Tibial artery (tissue), 4 donors: ENCODE results near the gene ACE2.

ENCODE experiments used
- DNase-seq, 2 donors: peaks; one replicate each; pipeline ENCODE4 v3.0.0-alpha.2; 2019
- H3K27ac ChIP-seq, 2 donors: fragments of 200-600 bp; sonication (generic) in 1 of 2; 1 replicate in 1 of 2; 2 replicates in 1 of 2; pipeline ENCODE4 v1.5.1; 2018 to 2019; ENCODE audit warnings: mild to moderate bottlenecking in 1 of 2
- H3K27me3 ChIP-seq, 2 donors: fragments of 200-600 bp; sonication (generic) in 1 of 2; one replicate each; pipeline versions ENCODE4 v1.5.1 to v1.6.0; 2016 to 2019
- H3K36me3 ChIP-seq, 3 donors: fragments of 200-600 bp; sonication (generic) in 2 of 3; one replicate each; pipeline ENCODE4 v1.5.1; 2016 to 2019; ENCODE audit warnings: mild to moderate bottlenecking in 2 of 3
- H3K4me1 ChIP-seq, 4 donors: fragments of 200-600 bp; sonication (generic) in 2 of 4; 1 replicate in 3 of 4; 2 replicates in 1 of 4; pipeline ENCODE4 v1.5.1; 2016 to 2019
- H3K4me3 ChIP-seq, 2 donors: fragments of 200-600 bp; sonication (generic) in 1 of 2; 1 replicate in 1 of 2; 2 replicates in 1 of 2; pipeline ENCODE4 v1.5.1; 2018 to 2019; ENCODE audit warnings: mild to moderate bottlenecking in 2 of 2
- H3K9me3 ChIP-seq, 3 donors: fragments of 200-600 bp; sonication (generic) in 1 of 3; one replicate each; pipeline ENCODE4 v1.5.1; 2016 to 2019
- intact Hi-C: fragments of 100-400 bp; cut with DNase I; formaldehyde crosslinking; loops from one replicate; pipeline ENCODE4 v1.15.0; 2023; ENCODE audit warnings: low total_unique reads
- TF ChIP-seq, protein P1 (sequence below), 2 experiments: fragments of 200-600 bp in 1 of 2; fragments of 450-650 bp in 1 of 2; IDR thresholded peaks; one replicate each; pipeline ENCODE4 v1.5.1; 2017 to 2019; ENCODE audit warnings: antibody characterized with exemption in 2 of 2, mild to moderate bottlenecking in 1 of 2, moderate library complexity in 1 of 2

The ACE2 gene

DNA sequence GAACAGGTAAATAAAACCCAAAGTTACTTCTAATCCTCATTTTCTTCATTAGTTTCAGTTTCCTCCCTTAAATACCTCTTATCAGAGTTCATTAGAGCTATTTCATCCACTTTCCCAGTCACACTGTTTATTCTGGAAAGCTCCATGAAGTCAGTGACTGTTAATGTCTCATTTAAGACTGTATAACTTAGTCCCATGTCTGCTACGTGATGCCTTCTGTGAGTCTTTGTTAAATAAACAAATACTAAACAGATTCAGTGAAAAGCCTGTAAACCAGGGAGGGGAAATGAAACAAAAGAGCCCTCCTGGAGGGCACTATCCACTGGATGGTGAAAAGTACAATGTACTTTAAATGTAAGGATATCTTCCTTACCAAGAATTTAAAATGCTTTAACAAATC is 24.7 kb downstream of the ACE2 start:
- Histone ChIP-seq H3K36me3 (no peaks in the 10 kb centered on the region), H3K27me3 (no peaks in the 10 kb centered on the region), H3K9me3 (no peaks in the 10 kb centered on the region), H3K4me3 (no peak overlapping the region), H3K27ac (no peak overlapping the region), H3K4me1 (no peaks in the 10 kb centered on the region)
- no peak for DNase-seq
- intact Hi-C loops = no loop called here
- TF ChIP-seq, protein P1, sequence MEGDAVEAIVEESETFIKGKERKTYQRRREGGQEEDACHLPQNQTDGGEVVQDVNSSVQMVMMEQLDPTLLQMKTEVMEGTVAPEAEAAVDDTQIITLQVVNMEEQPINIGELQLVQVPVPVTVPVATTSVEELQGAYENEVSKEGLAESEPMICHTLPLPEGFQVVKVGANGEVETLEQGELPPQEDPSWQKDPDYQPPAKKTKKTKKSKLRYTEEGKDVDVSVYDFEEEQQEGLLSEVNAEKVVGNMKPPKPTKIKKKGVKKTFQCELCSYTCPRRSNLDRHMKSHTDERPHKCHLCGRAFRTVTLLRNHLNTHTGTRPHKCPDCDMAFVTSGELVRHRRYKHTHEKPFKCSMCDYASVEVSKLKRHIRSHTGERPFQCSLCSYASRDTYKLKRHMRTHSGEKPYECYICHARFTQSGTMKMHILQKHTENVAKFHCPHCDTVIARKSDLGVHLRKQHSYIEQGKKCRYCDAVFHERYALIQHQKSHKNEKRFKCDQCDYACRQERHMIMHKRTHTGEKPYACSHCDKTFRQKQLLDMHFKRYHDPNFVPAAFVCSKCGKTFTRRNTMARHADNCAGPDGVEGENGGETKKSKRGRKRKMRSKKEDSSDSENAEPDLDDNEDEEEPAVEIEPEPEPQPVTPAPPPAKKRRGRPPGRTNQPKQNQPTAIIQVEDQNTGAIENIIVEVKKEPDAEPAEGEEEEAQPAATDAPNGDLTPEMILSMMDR (IDR thresholded peaks at IDR 0.05) = no peak

DNA sequence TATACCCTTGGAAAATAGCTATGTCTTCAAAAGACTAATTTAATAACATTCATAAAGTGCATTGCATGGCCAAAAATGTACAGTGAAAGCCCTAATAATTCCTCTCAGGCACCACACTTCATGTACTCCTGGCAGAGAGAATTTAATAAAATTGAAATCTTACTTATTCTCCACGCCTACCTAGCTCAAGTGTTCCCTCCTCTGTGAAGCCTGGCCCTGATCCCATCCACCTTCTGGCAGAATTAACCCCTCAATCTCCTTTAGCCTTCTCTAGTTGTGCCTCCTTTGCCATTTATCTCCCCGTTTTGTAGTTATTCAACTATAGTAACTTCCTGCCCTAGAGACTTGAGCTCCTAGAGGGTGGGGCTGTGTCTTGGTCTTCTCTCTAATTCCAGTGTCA is 26.7 kb downstream of the ACE2 start:
- no peaks in the 10 kb centered on the region for H3K4me1 ChIP-seq
- TF ChIP-seq, protein P1 (IDR thresholded peaks at IDR 0.05) = no peak
- no peaks in the 10 kb centered on the region for H3K36me3 ChIP-seq
- H3K27ac ChIP-seq = no peak overlapping the region
- no peaks in the 10 kb centered on the region for H3K9me3 ChIP-seq
- H3K27me3 ChIP-seq = no peaks in the 10 kb centered on the region
- no peak for DNase-seq
- no peak overlapping the region for H3K4me3 ChIP-seq
- intact Hi-C loops = no loop called here

DNA sequence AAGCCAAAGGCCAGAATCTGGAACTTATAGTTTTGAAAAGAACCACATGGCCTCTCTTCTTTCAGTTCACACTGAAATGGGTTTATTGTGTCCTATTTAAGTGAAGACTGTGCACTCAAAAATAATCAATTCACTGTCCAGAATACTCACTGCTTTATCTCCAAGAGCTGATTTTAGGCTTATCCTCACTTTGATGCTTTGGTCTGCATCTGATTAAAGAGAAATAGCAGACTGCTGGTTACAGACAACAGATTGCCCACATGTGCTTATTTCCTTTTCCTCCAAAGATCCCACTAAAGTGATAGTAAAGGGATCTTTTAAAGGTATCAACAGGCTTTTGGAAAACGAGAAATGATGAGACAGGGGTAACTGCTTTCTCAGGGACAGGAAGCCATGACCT is 30.6 kb downstream of the ACE2 start:
- no peaks in the 10 kb centered on the region for H3K27me3 ChIP-seq
- TF ChIP-seq, protein P1 (IDR thresholded peaks at IDR 0.05) = no peak
- no peaks in the 10 kb centered on the region for H3K4me1 ChIP-seq
- no peaks in the 10 kb centered on the region for H3K9me3 ChIP-seq
- no peak for DNase-seq
- intact Hi-C loops = no loop called here
- no peak overlapping the region for H3K27ac ChIP-seq
- no peaks in the 10 kb centered on the region for H3K36me3 ChIP-seq
- no peak overlapping the region for H3K4me3 ChIP-seq

DNA sequence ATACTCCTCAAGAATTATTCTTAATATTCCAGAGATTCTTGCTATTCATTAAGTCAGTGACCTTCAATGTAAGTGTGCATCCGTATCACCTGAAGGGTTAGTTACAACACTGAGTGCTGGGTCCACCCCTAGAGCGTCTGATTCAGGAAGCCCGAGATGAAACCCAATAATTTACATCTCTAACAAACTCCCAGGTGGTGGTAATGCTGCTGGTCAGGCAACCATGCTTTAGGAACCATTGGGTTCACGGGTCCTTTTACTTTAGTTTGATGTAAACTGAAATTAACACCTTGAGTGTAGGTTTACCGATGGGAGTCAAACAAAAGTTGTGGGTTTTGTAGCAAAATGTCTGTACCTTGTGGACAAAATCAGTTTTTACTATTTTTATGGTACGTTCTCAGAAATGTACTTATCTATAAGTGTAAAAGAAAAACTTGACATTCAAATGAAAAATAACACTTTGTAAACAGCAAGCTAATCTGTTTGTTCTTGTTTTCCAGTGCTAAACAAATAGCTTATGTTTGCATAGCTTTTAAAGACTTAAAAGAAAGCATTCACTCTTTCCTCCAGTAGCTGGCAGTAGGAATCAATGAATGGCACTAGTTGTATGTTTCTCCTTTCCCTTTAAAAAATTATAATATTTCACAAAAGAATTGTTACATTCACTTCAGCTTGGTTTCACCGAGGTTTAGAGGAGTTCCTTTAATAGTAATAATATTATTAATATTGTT is 32.7 kb downstream of the ACE2 start:
- intact Hi-C loops = no loop called here
- TF ChIP-seq, protein P1 (IDR thresholded peaks at IDR 0.05) = no peak
- Histone ChIP-seq H3K27me3 (no peaks in the 10 kb centered on the region), H3K9me3 (no peaks in the 10 kb centered on the region), H3K4me1 (no peaks in the 10 kb centered on the region), H3K27ac (no peak overlapping the region), H3K36me3 (no peaks in the 10 kb centered on the region), H3K4me3 (no peak overlapping the region)
- no peak for DNase-seq

DNA sequence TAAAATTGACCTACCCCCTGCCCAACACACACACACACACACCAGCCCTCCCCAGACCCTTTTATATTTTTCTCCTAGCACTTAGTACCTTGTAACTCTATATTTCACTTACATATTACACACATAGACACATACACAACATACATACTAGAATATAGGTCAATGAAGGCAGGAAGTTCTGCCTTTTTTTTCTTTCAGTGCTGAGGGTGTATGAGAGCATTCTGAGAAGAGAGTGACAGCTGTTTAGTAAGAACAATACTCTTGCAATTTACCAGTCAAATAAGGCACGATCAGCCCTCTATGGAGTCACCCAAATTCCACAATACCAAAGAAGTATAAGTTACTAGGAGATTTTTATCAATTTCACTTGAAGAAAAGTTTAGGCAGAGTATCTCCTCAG is 33.5 kb downstream of the ACE2 start:
- TF ChIP-seq, protein P1 (IDR thresholded peaks at IDR 0.05) = no peak
- Histone ChIP-seq H3K9me3 (no peaks in the 10 kb centered on the region), H3K4me3 (no peak overlapping the region), H3K4me1 (no peaks in the 10 kb centered on the region), H3K36me3 (no peaks in the 10 kb centered on the region), H3K27me3 (no peaks in the 10 kb centered on the region), H3K27ac (no peak overlapping the region)
- intact Hi-C loops = no loop called here
- no peak for DNase-seq

DNA sequence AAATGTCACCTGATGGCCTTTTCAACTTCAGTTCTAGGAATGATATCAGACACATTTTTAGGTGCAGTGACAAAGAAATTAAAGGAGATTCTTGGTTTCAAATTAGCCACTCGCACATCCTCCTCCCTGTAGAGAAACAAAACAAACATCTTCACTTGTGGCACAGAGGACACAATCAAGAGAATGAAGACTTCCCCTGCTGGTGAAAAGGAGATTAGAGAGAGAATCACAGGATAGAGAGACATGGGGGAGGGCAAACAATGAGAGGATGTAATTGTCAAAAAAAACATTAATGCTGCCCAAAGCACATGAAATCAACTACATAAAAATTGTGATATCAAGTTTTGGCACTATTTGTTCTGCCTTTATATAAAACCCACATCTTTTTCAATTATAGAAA is 34.5 kb downstream of the ACE2 start:
- Histone ChIP-seq H3K27ac (no peak overlapping the region), H3K4me3 (no peak overlapping the region), H3K4me1 (no peaks in the 10 kb centered on the region), H3K27me3 (no peaks in the 10 kb centered on the region), H3K9me3 (no peaks in the 10 kb centered on the region), H3K36me3 (no peaks in the 10 kb centered on the region)
- TF ChIP-seq, protein P1 (IDR thresholded peaks at IDR 0.05) = no peak
- DNase-seq = no peak
- intact Hi-C loops = no loop called here
